A673 (cell line): Measurements from ENCODE around the gene KDM8. TPM values are rescaled to one million over a fixed set of nuclear protein-coding genes. Genes with fewer than 3 reads are reported as not detected.

ENCODE experiments used
- BruUV-seq: library from RNA; stranded (reverse); fragments of 400-500 nt; replicated peaks from 2 replicates; lab custom pipeline; 2021; lab: Mats Ljungman, UMichigan
- CTCF ChIA-PET: fragments of 300-600 bp; sonication (Branson Sonifier 250); formaldehyde crosslinking; loops from one replicate; lab custom pipeline; 2022; ENCODE audit warnings: antibody characterized with exemption; lab: Charles Lee
- POLR2A ChIA-PET: fragments of 300-600 bp; sonication (Branson Sonifier 250); formaldehyde crosslinking; loops from one replicate; lab custom pipeline; 2022; ENCODE audit warnings: antibody characterized with exemption; ENCODE audit not compliant: low non-redundant PET; lab: Charles Lee
- DNase-seq: peaks from one replicate; pipeline ENCODE4 v3.0.0-alpha.2; 2015; ENCODE audit warnings: low spot score
- H3K27ac ChIP-seq: fragments of 200-600 bp; sonication (generic); 2 replicates; pipeline ENCODE4 v1.5.1; 2016; ENCODE audit warnings: mixed run types, low read depth, mild to moderate bottlenecking, mixed read lengths, antibody characterized with exemption, low read length; ENCODE audit not compliant: poor library complexity, severe bottlenecking
- H3K27me3 ChIP-seq: fragments of 200-600 bp; sonication (generic); replicated peaks from 2 replicates; pipeline ENCODE4 v1.6.1; 2017; ENCODE audit warnings: mixed run types, low read depth, mild to moderate bottlenecking, mixed read lengths, antibody characterized with exemption, low read length; ENCODE audit not compliant: insufficient read depth, poor library complexity
- H3K36me3 ChIP-seq: fragments of 200-600 bp; sonication (generic); 2 replicates; pipeline ENCODE4 v1.6.1; 2016; ENCODE audit warnings: mixed run types, mild to moderate bottlenecking, mixed read lengths, antibody characterized with exemption, low read length; ENCODE audit not compliant: insufficient read depth, poor library complexity, severe bottlenecking
- H3K4me1 ChIP-seq: fragments of 200-600 bp; sonication (generic); 2 replicates; pipeline ENCODE4 v1.6.1; 2017; ENCODE audit warnings: mixed run types, mild to moderate bottlenecking, mixed read lengths, antibody characterized with exemption, low read length; ENCODE audit not compliant: insufficient read depth, poor library complexity, severe bottlenecking
- H3K4me3 ChIP-seq: fragments of 200-600 bp; sonication (generic); 2 replicates; pipeline ENCODE4 v1.5.1; 2016; ENCODE audit warnings: low read depth, mixed run types, mild to moderate bottlenecking, mixed read lengths, low read length; ENCODE audit not compliant: poor library complexity, severe bottlenecking
- H3K9me3 ChIP-seq: fragments of 200-600 bp; sonication (generic); 2 replicates; pipeline ENCODE4 v1.6.1; 2016; ENCODE audit warnings: mixed run types, low read depth, mild to moderate bottlenecking, mixed read lengths, antibody characterized with exemption, low read length; ENCODE audit not compliant: poor library complexity, severe bottlenecking
- CTCF ChIP-seq: fragments of 300-800, 200-600 bp; sonication (generic); conservative IDR thresholded peaks from 2 replicates; pipeline ENCODE4 v1.5.1; 2017; ENCODE audit warnings: low read depth, mild to moderate bottlenecking, antibody characterized with exemption, low read length, moderate library complexity, mixed read lengths
- EZH2 ChIP-seq: fragments of 200-600 bp; sonication (generic); IDR thresholded peaks from 2 replicates; pipeline ENCODE4 v1.6.1; 2017; ENCODE audit warnings: borderline replicate concordance, low read depth, mild to moderate bottlenecking, mixed read lengths, antibody characterized with exemption, low read length; ENCODE audit not compliant: poor library complexity, severe bottlenecking
- intact Hi-C: fragments of 100-400 bp; cut with micrococcal nuclease; formaldehyde crosslinking; loops from one replicate; pipeline ENCODE4 v1.10.0; 2022; ENCODE audit not compliant: unreplicated experiment
- total RNA-seq: library from RNA; stranded (reverse); gene quantifications from 2 replicates; pipeline ENCODE4 v1.2.3, GENCODE V29; 2021

KDM8 gene
- total RNA-seq, 1 experiment from 2014 or later, result 8.8 TPM

- CTCF ChIA-PET, result no interaction called here
- POLR2A ChIA-PET, result no interaction called here
- Histone ChIP-seq H3K9me3 (no peaks in the 10 kb centered on the region), H3K4me1 (no peaks in the 10 kb centered on the region), H3K27ac (no peak overlapping the region), H3K27me3 (no peaks in the 10 kb centered on the region), H3K36me3 (no peaks in the 10 kb centered on the region), H3K4me3 (no peak overlapping the region)
- intact Hi-C loops, result no loop called here
- TF ChIP-seq CTCF (no peak), EZH2 (no peak)
- DNase-seq, result no peak
- BruUV-seq, result no TSS peak
Observed at GRCh38 chr16:27189335-27189972, 13.9 kb upstream of the KDM8 start.

GRCh38 chr16:27190316-27190871 is 12.9 kb upstream of the KDM8 start:
- H3K27me3 ChIP-seq, result no peaks in the 10 kb centered on the region
- H3K27ac ChIP-seq, result no peak overlapping the region
- intact Hi-C loops, result no loop called here
- no peaks in the 10 kb centered on the region for H3K4me1 ChIP-seq
- CTCF ChIA-PET, result no interaction called here
- no TSS peak for BruUV-seq
- POLR2A ChIA-PET, result no interaction called here
- no peak overlapping the region for H3K4me3 ChIP-seq
- TF ChIP-seq EZH2, result no peak
- TF ChIP-seq CTCF, result no peak
- no peaks in the 10 kb centered on the region for H3K9me3 ChIP-seq
- no peaks in the 10 kb centered on the region for H3K36me3 ChIP-seq
- DNase-seq, result no peak

- ChIA-PET CTCF (no interaction called here), POLR2A (no interaction called here)
- H3K36me3 ChIP-seq, result no peaks in the 10 kb centered on the region
- TF ChIP-seq EZH2 (no peak), CTCF (no peak)
- DNase-seq, result no peak
- H3K27me3 ChIP-seq, result no peaks in the 10 kb centered on the region
- H3K9me3 ChIP-seq, result no peaks in the 10 kb centered on the region
- intact Hi-C loops, result no loop called here
- H3K4me1 ChIP-seq, result no peaks in the 10 kb centered on the region
- no TSS peak for BruUV-seq
- H3K27ac ChIP-seq, result no peak overlapping the region
- H3K4me3 ChIP-seq, result no peak overlapping the region
Observed at GRCh38 chr16:27191352-27191924, 11.9 kb upstream of the KDM8 start.
